GM18870 (cell line): ENCODE data around the gene SLC39A1.
A peak's percentile ranks its signal among the peaks of the same experiment; 100 is the strongest.

Experiments used
- ATAC-seq: cut with Tn5 transposase; IDR thresholded peaks from one replicate; pipeline ENCODE4 v1.9.1; 2021; ENCODE audit warnings: moderate library complexity; ENCODE audit not compliant: unreplicated experiment

Gene SLC39A1

GRCh38 chr1:153953859-153954365 lies 9.4 kb downstream of the SLC39A1 start:
- no peak for ATAC-seq

GRCh38 chr1:153951801-153952200 lies 11.5 kb downstream of the SLC39A1 start:
- no peak for ATAC-seq

GRCh38 chr1:153951183-153951582 lies 12.2 kb downstream of the SLC39A1 start:
- ATAC-seq = no peak

- peak; percentile 33 for ATAC-seq
These were observed 16.6 kb downstream of the SLC39A1 start, which contains the start of gene DENND4B for GRCh38 chr1:153946622-153947241. Gene DENND4B (minus strand): TSS chr1:153946718. CDS start chr1:153944374, 2,344 bp downstream.

GRCh38 chr1:153945795-153946621 lies 17.3 kb downstream of the SLC39A1 start:
- ATAC-seq = peak; percentile 68

- no peak for ATAC-seq
These were observed 18.1 kb downstream of the SLC39A1 start for GRCh38 chr1:153945131-153945794.

GRCh38 chr1:153944827-153945117 lies 18.6 kb downstream of the SLC39A1 start:
- no peak for ATAC-seq

- no peak for ATAC-seq
These were observed 19.1 kb downstream of the SLC39A1 start for GRCh38 chr1:153944005-153944826.

GRCh38 chr1:153942766-153943549 lies 20.4 kb downstream of the SLC39A1 start:
- no peak for ATAC-seq

- ATAC-seq = no peak
These were observed 21.3 kb downstream of the SLC39A1 start for GRCh38 chr1:153941826-153942725.

- no peak for ATAC-seq
These were observed 22.6 kb downstream of the SLC39A1 start for GRCh38 chr1:153940756-153941155.

GRCh38 chr1:153939476-153939875 lies 23.9 kb downstream of the SLC39A1 start:
- no peak for ATAC-seq

GRCh38 chr1:153938996-153939395 lies 24.3 kb downstream of the SLC39A1 start:
- no peak for ATAC-seq

- no peak for ATAC-seq
These were observed 26.0 kb downstream of the SLC39A1 start for GRCh38 chr1:153937331-153937730.

GRCh38 chr1:153936011-153936802 lies 27.1 kb downstream of the SLC39A1 start:
- no peak for ATAC-seq

- no peak for ATAC-seq
These were observed 28.6 kb downstream of the SLC39A1 start for GRCh38 chr1:153934746-153935145.

- ATAC-seq = no peak
These were observed 29.4 kb downstream of the SLC39A1 start for GRCh38 chr1:153933955-153934354.

- ATAC-seq = no peak
These were observed 29.9 kb downstream of the SLC39A1 start for GRCh38 chr1:153933430-153933829.
